ENCODE data around the gene KIF3B.
"Not testable (repeated sequence)": the region's sequence is repeated elsewhere in the genome, so short reads cannot be mapped to it uniquely, and the experiment has no call there.

Gene KIF3B

GRCh38 chr20:32296819-32297420 lies 19.5 kb downstream of the KIF3B start:
- DNase-seq = no peak

- DNase-seq = no peak
Measured at GRCh38 chr20:32297439-32297838, 20.0 kb downstream of the KIF3B start.

- DNase-seq = no peak
Measured at GRCh38 chr20:32300647-32301046, 23.2 kb downstream of the KIF3B start.

- no peak for DNase-seq
Measured at GRCh38 chr20:32301719-32302506, 24.5 kb downstream of the KIF3B start.

- DNase-seq = no peak
Measured at GRCh38 chr20:32302507-32302872, 25.0 kb downstream of the KIF3B start.

GRCh38 chr20:32304131-32304746 lies 26.8 kb downstream of the KIF3B start:
- no peak for DNase-seq

DNA sequence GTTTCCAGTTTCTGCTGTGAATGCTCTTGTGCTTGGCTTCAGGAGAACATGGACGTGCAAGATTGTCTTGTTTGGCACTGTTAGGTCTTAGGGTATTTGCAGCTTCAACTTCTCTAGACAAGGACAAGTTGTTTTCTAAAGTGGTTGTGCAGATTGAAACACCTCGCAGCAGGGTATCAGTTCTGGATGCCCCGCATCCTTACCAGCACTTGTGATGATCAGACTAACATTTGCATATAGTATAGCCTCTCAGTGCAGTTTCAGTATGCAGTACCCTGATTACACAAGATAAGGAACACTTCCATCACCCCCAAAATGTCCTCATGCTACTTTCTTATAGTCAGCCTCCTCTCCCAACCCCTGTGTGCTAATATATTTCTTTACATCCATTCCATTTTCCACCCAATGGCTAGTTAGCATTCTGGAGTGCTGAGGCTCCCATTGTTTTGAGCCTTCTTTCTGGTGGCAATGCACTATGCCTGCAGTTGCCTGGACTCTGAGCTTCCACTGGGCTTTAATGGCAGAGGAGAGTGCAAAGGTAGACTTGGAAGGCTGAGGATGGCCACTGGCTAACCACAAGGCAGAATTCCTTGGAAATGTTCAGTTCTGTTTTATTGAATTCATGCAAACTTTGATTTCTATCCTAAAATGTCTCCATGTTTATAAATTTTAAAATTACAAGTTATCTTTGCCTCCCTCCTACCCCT lies 35.4 kb downstream of the KIF3B start:
- DNase-seq = no peak

DNA sequence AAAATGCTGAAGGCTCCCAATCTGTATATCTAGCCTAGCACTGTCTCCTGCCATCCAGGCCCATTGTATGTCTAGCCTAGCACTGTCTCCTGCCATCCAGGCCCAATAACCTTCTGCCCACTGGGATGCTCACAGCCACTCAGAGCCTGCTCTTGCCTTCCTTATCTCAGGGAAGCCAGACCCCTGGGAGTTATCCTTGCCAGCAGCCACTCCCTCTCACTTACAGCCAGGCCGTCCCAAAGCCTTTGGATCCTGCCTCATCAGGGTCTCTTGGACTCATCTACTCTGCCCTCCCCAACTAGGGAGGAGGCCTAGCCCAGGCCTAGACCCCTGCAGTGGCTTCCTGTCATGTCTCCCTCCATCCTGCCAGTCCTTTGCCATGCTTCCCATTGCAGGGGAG lies 37.3 kb downstream of the KIF3B start:
- no peak for DNase-seq

- no peak for DNase-seq
Measured at GRCh38 chr20:32315399-32315798, 37.9 kb downstream of the KIF3B start.

GRCh38 chr20:32315891-32316290 lies 38.4 kb downstream of the KIF3B start:
- DNase-seq = no peak

DNA sequence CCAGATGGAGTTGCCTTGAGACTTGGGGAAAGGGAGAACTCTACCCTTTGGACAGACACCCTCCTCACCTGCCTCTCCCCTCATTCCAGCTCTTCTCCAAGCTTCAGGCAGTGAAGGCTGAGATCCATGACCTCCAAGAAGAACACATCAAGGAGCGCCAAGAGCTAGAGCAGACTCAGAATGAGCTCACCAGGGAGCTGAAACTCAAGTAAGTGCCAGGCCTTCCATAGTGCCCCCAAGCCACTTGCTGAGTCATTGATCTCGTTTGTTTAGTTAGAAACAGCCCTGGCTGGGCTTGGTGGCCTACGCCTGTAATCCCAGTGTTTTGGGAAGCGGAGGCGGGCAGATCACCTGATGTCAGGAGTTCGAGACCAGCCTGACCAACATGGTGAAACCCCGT lies 39.2 kb downstream of the KIF3B start:
- DNase-seq = no peak

GRCh38 chr20:32319100-32319499 lies 41.6 kb downstream of the KIF3B start:
- DNase-seq = no peak

GRCh38 chr20:32320305-32320704 lies 42.9 kb downstream of the KIF3B start:
- no peak for DNase-seq

DNA sequence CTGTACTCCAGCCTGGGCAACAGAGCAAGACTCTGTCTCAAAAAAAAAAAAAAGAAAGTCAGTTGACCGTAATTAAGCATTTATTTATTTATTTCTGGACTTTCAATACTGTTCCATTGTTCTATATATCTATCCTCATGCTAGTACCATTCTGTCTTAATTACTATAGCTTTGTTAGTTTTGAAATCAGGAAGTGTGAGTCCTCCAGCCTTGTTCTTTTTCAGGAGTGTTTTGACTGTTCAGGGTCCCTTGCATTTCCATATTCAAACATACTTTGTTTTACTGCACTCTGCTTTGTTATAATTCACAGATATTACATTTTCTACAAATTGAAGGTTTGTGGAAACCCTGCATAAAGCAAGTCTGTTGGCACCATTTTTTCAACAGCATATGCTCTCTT lies 43.9 kb downstream of the KIF3B start:
- no peak for DNase-seq

GRCh38 chr20:32322260-32322659 lies 44.8 kb downstream of the KIF3B start:
- not testable (repeated sequence) for DNase-seq

GRCh38 chr20:32323761-32324160 lies 46.3 kb downstream of the KIF3B start:
- not testable (repeated sequence) for DNase-seq

DNA sequence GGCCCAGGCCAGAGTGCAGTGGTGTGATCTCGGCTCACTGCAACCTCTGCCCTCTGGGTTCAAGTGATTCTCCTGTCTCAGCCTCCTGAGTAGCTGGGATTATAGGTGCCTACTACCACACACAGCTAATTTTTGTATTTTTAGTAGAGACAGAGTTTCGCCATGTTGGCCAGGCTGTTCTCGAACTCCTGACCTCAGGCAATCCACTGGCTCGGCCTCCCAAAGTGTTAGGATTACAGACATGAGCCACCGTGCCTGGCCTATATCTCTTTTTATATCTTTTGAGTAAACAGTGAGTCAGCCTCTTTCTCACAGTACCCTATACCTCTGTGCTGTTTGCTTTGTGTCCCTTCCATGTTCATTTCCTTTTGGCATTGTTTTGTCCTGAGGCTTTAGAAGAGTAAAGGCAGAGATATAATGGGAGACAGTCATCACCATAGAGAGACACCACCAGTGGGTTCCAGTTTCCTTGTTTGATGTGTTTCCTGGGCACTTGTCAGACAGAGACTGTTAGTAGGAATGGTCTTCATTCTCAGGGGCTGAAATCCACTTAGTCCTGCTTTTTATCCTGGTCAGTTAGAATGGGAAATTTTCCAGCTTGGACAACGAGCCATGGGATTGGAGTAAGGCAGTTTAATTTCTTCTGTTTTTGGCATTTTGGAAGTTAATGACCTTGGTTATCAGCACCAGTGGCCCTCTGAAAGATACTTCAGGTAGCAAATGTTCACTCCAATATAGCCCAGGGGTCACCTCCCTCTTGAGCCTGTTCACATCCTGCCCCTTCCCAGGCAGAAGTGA lies 48.5 kb downstream of the KIF3B start:
- no peak for DNase-seq

DNA sequence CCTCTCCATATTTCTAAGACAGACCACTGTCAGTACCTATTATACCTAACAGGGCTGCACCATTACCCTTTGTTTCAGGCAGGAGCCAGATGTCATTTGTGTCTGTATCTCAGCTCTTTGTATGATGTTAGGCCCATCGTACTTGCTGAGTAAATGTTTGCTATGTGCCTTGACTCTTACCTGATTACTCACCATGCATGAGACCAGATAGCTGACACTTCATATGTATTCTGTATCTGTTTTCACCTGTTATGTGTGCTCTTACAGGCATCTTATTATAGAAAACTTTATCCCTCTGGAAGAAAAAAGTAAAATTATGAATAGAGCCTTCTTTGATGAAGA lies 49.0 kb downstream of the KIF3B start:
- DNase-seq = no peak

GRCh38 chr20:32327087-32327681 lies 49.7 kb downstream of the KIF3B start:
- DNase-seq = no peak

DNA sequence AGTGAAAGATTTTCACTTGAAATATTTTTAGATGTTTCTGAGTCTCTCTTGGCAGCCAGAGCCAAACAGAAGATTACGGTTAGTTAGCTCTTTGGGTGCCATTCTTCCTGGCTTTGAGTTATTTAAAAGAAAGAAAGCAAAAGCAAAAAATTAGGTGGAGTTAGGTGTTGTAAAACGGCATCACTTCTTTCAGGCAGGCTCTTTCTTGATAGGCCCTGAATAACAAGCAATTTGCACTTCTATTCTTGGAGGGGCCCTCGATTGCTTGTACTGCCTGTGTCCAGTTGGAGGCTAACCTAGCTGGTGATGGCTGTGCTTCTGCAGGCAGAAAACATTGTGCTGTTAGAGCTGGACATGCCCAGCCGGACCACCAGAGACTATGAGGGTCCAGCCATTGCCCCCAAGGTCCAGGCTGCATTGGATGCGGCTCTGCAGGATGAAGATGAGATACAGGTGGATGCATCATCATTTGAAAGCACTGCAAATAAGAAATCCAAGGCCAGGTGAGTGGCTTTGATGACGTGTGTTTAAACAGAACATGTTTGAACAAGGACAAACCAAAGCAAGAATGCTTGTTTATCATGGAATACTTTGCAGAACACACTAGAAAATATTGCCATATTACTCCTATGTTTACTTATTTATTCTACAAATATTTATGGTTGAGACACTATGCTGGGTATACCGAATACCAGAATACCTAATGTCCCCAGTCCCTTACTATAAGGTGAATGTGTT lies 52.5 kb downstream of the KIF3B start:
- no peak for DNase-seq

- DNase-seq = no peak
Measured at GRCh38 chr20:32330555-32330897, 53.1 kb downstream of the KIF3B start.

GRCh38 chr20:32332614-32333013 lies 55.2 kb downstream of the KIF3B start:
- no peak for DNase-seq
